Skeletal muscle tissue (tissue), 4 donors: Measurements from ENCODE around the gene HOXB9. TPM values are rescaled to one million over a fixed set of nuclear protein-coding genes. Genes with fewer than 3 reads are reported as not detected.

Experiments
- H3K27ac ChIP-seq: one replicate; pipeline ENCODE4 v1.7.0; 2013; ENCODE audit warnings: mild to moderate bottlenecking, low read depth, low read length, inconsistent platforms
- H3K27me3 ChIP-seq, 3 donors: one replicate each; pipeline ENCODE4 v1.7.0; 2013; ENCODE audit warnings: low read length in 3 of 3; ENCODE audit not compliant: control insufficient read depth in 3 of 3, insufficient read depth in 3 of 3
- H3K36me3 ChIP-seq, 3 donors: one replicate each; pipeline ENCODE4 v1.7.0; 2013; ENCODE audit warnings: low read length in 3 of 3; ENCODE audit not compliant: control insufficient read depth in 3 of 3, insufficient read depth in 3 of 3
- H3K4me1 ChIP-seq, 3 donors: one replicate each; pipeline ENCODE4 v1.7.0; 2013; ENCODE audit warnings: low read length in 3 of 3, mild to moderate bottlenecking in 3 of 3; ENCODE audit not compliant: control insufficient read depth in 3 of 3, insufficient read depth in 3 of 3
- H3K4me3 ChIP-seq, 3 donors: one replicate each; pipeline ENCODE4 v1.7.0; 2013; ENCODE audit warnings: low read length in 3 of 3
- H3K9ac ChIP-seq, 3 donors: one replicate each; pipeline ENCODE4 v1.7.0; 2013; ENCODE audit warnings: low read length in 3 of 3, mild to moderate bottlenecking in 3 of 3, moderate library complexity in 2 of 3, low read depth in 1 of 3
- H3K9me3 ChIP-seq, 3 donors: one replicate each; pipeline ENCODE4 v1.7.0; 2013; ENCODE audit warnings: low read length in 3 of 3; ENCODE audit not compliant: control insufficient read depth in 3 of 3
- total RNA-seq: library from RNA; depleted of rRNA; stranded (reverse); fragments of >200 nt; gene quantifications from one replicate; pipeline ENCODE4 v1.2.3, GENCODE V29; 2014
- donor health status: Osteomylitis.

The HOXB9 gene
- total RNA-seq, 1 donor from 2014 or later, result not detected

DNA sequence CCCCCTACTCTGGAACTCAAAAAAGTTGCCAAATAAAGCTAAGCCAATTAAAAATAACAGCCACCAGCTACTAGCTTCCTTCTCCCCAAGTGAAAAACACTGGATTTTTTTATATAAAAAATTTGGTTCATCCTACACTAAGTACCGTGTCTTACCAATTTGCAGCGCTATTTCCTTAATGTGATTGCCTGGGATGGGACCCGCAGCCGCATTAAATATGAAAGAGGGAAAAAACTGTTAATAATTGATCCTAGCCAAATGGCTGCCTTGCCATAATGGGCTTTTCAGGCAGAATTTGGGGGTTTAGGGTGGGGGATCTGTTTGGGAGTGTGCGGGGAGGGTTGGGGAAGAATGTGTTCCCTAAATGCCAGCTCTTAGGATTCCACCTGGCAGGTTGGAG lies 2.0 kb downstream of the HOXB9 start:
- Histone ChIP-seq H3K27me3 (peaks cover 95 to 97% (median 95%) of the 10 kb centered on the region in 3 donors), H3K27ac (no peak overlapping the region), H3K4me1 (peaks cover 12 to 15% (median 13%) of the 10 kb centered on the region in 3 donors), H3K9me3 (no peaks in the 10 kb centered on the region), H3K36me3 (no peaks in the 10 kb centered on the region), H3K4me3 (no peak overlapping the region), H3K9ac (no peak overlapping the region)

DNA sequence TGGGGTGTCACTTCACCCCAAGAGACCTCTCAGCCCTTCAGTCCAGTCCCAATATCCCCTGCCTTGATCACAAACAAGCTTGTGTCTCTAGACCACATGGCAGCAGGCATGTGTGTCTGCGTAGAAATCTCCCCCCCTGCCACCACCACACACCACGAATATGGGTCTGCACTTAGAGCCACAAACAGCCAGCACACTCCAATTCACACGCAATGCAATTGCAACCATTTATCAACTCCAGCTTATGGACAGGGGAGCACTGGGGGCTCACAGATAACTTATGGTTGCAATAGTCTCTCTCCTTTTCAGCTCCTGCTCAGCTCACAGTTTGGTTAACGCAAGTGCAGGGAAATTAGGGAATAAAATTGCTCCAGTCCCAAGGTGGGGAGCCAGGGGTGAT lies 2.6 kb downstream of the HOXB9 start:
- Histone ChIP-seq H3K27ac (no peak overlapping the region), H3K9ac (no peak overlapping the region), H3K9me3 (no peaks in the 10 kb centered on the region), H3K27me3 (peaks cover 94 to 97% (median 94%) of the 10 kb centered on the region in 3 donors), H3K4me3 (no peak overlapping the region), H3K4me1 (peaks cover 12 to 17% (median 15%) of the 10 kb centered on the region in 3 donors), H3K36me3 (no peaks in the 10 kb centered on the region)

DNA sequence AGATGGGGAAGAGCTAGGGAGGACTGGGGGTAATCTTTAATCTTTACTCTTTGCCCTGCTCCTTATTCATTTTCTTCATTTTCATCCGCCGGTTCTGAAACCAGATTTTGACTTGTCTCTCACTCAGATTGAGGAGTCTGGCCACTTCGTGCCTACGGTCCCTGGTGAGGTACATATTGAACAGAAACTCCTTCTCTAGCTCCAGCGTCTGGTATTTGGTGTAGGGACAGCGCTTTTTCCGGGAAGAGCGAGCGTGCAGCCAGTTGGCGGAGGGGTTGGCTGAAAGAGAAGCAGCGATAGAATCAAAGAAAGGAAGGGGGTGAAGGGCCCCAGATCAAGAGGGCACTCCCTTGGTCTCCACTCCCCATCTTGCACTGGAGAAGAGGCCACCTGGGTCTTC lies 3.3 kb downstream of the HOXB9 start:
- Histone ChIP-seq H3K27me3 (peaks cover 93 to 96% (median 93%) of the 10 kb centered on the region in 3 donors), H3K36me3 (no peaks in the 10 kb centered on the region), H3K9me3 (no peaks in the 10 kb centered on the region), H3K9ac (no peak overlapping the region), H3K27ac (no peak overlapping the region), H3K4me1 (peaks cover 12 to 23% (median 20%) of the 10 kb centered on the region in 3 donors), H3K4me3 (no peak overlapping the region)

DNA sequence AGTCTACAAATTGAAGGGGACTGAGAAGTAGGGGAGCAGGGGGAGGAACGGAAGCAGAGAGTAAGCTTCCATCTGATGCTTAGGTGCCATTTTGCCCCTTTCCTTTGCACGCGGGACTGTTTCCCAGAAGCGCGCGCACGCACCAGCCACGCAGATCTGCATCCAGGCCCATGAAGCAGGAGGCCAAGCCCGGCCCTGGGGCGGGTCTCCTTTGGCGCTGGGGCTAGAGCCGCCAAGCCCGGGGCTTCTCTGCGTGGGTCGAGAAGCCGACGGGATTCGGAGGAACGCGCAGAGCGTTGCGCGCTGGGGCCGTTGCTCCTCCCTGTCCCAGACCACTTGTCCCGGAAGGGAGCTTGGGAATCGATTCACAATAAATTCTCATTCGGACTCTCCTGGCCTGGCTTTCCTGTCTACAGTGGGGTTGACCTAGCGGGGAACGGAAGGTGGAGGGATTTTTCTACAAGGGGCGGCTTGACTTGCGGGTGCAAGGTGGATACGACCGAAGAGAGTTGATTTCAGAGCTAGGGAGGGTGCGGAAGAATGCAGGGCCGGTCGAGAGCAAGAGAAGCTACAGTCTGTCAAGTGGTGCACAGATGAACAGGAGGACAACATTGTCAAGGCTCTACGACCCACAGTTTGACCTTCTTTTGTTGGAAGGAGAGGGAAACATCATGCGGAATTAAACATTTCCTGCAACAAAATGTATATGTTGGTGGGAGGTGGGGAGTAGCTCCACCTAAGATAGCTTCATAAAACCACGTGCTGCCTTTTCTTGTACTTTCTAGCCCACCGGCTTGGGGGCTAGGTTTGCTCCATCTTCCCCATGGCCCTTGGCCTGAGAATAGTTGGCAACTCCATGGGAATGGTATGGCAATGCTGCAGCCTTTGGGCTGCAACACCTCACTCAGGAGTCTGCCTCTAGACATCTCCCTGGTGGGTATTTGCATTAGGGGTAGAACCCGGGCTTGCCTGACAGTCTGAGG lies 4.5 kb downstream of the HOXB9 start:
- Histone ChIP-seq H3K4me3 (no peak overlapping the region), H3K27me3 (peaks cover 93 to 96% (median 93%) of the 10 kb centered on the region in 3 donors)

DNA sequence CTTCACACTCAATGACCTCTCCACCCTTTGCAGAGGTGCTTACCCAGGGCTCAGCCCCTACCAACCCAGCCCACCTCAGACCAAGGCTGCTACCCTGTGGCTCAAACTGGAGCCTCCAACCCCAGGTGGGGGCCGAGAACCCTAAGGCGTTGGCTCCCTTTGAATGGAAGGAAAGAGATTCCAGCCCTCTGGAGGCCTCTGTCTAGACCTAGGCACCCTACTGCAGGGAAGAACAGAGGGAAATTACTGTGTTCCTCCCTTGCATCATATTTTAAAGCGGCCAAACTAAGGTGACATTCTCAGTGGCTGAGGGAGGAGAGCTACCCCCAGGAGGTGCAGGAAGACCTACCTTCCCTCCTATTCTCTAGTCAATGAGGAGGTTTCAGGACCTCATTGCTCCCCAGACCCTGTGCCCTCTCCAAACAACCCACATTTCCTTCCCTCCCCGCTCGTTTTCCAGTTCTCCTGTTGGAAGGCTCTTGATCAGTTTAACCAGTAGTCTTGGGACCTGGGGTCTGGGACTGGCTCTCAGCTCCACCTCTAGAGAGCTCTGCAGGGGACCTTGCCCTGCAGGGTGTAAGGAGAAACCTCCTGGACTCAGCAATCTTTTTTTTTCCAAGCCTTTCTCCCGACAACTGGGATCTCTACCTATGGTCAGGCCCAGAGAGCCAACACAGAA lies 5.6 kb downstream of the HOXB9 start:
- H3K27ac ChIP-seq, result no peak overlapping the region
- no peak overlapping the region for H3K9ac ChIP-seq
- no peaks in the 10 kb centered on the region for H3K9me3 ChIP-seq
- no peaks in the 10 kb centered on the region for H3K36me3 ChIP-seq
- H3K4me3 ChIP-seq, result no peak overlapping the region
- H3K4me1 ChIP-seq, result peaks cover 7 to 21% (median 17%) of the 10 kb centered on the region in 3 donors
- peaks cover 94 to 97% (median 95%) of the 10 kb centered on the region in 3 donors for H3K27me3 ChIP-seq

More for the DNA sequence above, 4.5 kb downstream of the HOXB9 start:
- Histone ChIP-seq H3K9me3 (no peaks in the 10 kb centered on the region), H3K9ac (no peak overlapping the region), H3K4me1 (peaks cover 12 to 27% (median 24%) of the 10 kb centered on the region in 3 donors), H3K36me3 (no peaks in the 10 kb centered on the region), H3K27ac (no peak overlapping the region)

DNA sequence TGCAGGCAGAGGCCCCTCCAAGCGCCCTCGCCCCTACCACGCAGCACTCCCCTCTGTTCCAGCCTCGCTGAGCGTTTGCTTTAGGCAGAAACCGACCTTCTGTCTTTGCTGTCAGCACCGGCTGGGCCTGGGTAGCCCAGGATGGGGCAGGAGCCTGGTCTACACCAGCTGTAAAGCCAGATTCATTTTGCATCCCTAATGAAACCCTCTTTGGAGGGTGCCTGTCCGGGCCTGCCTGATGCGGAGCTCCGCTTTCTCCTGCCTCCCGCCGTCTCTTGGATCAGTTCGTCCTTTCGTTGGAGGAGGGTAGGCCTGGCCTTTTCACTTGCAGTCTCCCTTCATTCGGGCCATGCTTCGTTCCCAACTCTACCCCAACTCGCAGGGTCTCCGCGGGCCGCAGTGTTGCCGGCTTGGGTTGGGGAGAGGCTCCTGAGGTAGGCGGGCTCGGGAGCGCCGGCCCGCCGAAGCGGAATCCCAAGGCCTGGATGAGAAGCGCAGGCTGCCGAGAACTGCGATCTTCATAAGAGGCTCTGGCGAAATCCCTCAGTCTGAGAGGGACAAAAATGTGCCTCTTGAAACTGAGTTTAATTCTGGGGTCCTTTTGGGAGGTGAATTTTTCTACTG lies 6.2 kb downstream of the HOXB9 start:
- no peak overlapping the region for H3K4me3 ChIP-seq
- no peaks in the 10 kb centered on the region for H3K36me3 ChIP-seq
- peaks cover 2 to 15% (median 11%) of the 10 kb centered on the region in 3 donors for H3K4me1 ChIP-seq
- H3K27me3 ChIP-seq, result peaks cover 94 to 97% (median 95%) of the 10 kb centered on the region in 3 donors
- no peak overlapping the region for H3K9ac ChIP-seq
- H3K9me3 ChIP-seq, result no peaks in the 10 kb centered on the region
- H3K27ac ChIP-seq, result no peak overlapping the region

DNA sequence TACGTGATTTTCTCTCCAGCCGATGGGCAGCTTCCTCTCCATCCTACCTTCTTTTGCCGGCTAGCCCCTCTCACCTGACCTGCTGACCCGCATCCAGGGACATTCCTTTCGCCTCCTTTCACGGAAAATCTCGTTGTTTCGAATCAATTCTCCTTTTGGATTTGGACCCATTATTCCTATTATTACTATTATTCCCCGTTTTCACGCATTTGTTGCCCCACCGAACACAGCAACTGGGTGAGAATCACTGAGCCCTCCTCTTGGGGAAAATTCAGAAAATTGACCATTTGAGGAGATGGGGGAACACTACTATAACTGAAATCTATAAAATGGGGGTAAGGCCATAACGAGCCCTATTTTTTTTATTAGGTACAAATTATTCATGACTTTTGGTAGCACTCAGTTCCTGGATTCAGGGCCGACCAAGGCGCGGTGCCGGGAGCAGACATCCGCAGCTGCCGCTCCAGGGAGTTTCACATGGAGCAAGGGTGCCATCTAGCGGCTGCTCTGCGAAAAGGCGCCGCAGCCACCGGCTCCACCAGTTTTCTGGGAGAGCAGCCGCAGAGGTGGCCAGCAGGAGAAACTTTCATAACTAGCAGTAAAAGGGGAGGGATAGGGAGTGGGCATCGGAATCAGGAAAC lies 7.8 kb downstream of the HOXB9 start:
- H3K4me3 ChIP-seq, result no peak overlapping the region
- H3K36me3 ChIP-seq, result no peaks in the 10 kb centered on the region

DNA sequence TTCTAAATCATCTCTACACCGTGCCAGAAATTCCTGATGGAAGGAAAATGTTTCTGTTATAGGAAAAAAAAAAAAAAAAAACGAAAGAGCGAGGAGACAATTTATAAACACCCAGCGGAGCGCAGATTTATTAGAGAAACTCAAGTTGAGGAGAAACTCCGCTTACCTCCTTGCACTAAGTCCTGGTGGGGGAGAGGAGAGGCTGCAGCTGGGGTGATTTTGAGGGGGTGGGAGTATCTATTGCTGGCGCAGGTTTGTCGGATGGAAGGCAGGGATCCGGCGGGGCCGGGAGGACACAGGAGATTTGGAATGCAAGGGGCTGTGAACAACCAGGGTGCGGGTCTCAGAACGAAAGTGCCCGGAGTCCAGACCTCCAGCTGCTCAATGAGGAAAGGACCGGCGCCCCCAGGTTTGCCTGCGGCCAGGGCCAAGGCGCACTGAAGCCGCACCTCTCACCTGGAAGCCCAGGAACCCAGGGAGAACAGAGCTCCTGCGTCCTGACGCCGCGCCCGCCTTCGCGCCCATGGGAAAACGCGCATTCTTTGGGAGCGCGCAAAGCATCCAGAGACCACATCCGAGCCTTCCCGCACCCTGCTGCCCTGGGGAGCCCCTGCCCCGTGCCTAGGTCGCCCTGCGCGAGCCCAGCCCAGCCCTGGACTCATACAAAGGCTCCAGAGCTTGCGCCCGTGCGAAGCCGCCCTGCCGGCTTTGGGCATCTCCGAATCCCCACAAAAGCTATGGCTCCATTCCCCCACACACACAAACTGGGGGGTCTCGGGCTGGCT lies 8.5 kb downstream of the HOXB9 start:
- Histone ChIP-seq H3K4me1 (peaks cover 5 to 21% (median 12%) of the 10 kb centered on the region in 3 donors), H3K9me3 (no peaks in the 10 kb centered on the region), H3K27ac (no peak overlapping the region), H3K4me3 (no peak overlapping the region), H3K9ac (no peak overlapping the region), H3K36me3 (no peaks in the 10 kb centered on the region), H3K27me3 (peaks cover 91 to 92% (median 91%) of the 10 kb centered on the region in 3 donors)

More for the DNA sequence above, 7.8 kb downstream of the HOXB9 start:
- H3K27me3 ChIP-seq, result peaks cover 92 to 94% (median 93%) of the 10 kb centered on the region in 3 donors
- no peaks in the 10 kb centered on the region for H3K9me3 ChIP-seq
- peaks cover 0 to 19% (median 12%) of the 10 kb centered on the region in 3 donors for H3K4me1 ChIP-seq
- no peak overlapping the region for H3K27ac ChIP-seq
- H3K9ac ChIP-seq, result no peak overlapping the region
